HepG2 (cell line): ENCODE measurements around the gene NOC4L. TPM values are rescaled to one million over a fixed set of nuclear protein-coding genes. Genes with fewer than 3 reads are reported as not detected.

Experiments
- ATAC-seq: fragments of 200-7000 bp; cut with Tn5 transposase; 3 replicates; pipeline ENCODE4 v1.9.1; 2020; ENCODE audit warnings: mild to moderate bottlenecking, moderate library complexity
- BruUV-seq: library from RNA; stranded (reverse); fragments of 400-500 nt; replicated peaks from 2 replicates; lab custom pipeline; 2021; lab: Mats Ljungman, UMichigan
- CTCF ChIA-PET: fragments of 300-600 bp; formaldehyde crosslinking; extraction: SDS; loops from one replicate; lab custom pipeline; 2021; ENCODE audit warnings: low total read pairs, inconsistent platforms, low intra/inter-chr PET ratio; lab: Yijun Ruan, JAX
- POLR2A ChIA-PET: fragments of 350-600 bp; sonication (Branson Sonifier 250); formaldehyde crosslinking; loops from one replicate; lab custom pipeline; 2020; ENCODE audit warnings: antibody characterized with exemption, inconsistent platforms; lab: Yijun Ruan, JAX
- DNase-seq: peaks from one replicate; pipeline ENCODE4 v3.0.0-alpha.2; 2015; ENCODE audit warnings: low spot score
- FAIRE-seq: peaks from 3 replicates; lab custom pipeline; 2011; peaks lifted over from hg19 to GRCh38; lab: Jason Lieb, UNC
- H2AFZ ChIP-seq: one replicate; pipeline ENCODE4 v1.6.1; 2011; ENCODE audit warnings: low read length, inconsistent platforms
- H3K27ac ChIP-seq: fragments of 300-600 bp; 3 replicates; pipeline ENCODE4 v1.8.0; 2011; ENCODE audit warnings: mixed run types, mild to moderate bottlenecking, mixed read lengths, low read length, inconsistent platforms; ENCODE audit not compliant: insufficient read depth; ENCODE audit errors: extremely low read length
- H3K27me3 ChIP-seq, 2 experiments: fragments of 200-600 bp in 1 of 2; 2 replicates in 1 of 2; 3 replicates in 1 of 2; pipeline versions ENCODE4 v1.6.0 to v1.8.0; 2011; ENCODE audit warnings: low read length in 2 of 2, mild to moderate bottlenecking in 2 of 2, moderate library complexity in 2 of 2, inconsistent platforms in 1 of 2; ENCODE audit not compliant: insufficient read depth in 2 of 2, control insufficient read depth in 1 of 2
- H3K36me3 ChIP-seq, 2 experiments: fragments of 200-600 bp in 1 of 2; replicated peaks in 1 of 2; 2 replicates in 1 of 2; 3 replicates in 1 of 2; pipeline versions ENCODE4 v1.5.1 to v1.8.0; 2011; ENCODE audit warnings: low read length in 2 of 2, inconsistent platforms in 1 of 2; ENCODE audit not compliant: insufficient read depth in 2 of 2, control insufficient read depth in 1 of 2
- H3K4me1 ChIP-seq: 2 replicates; pipeline ENCODE4 v1.5.1; 2012; ENCODE audit warnings: low read length, inconsistent platforms; ENCODE audit not compliant: insufficient read depth
- H3K4me2 ChIP-seq: 2 replicates; pipeline ENCODE4 v1.6.0; 2011; ENCODE audit warnings: low read depth, low read length, inconsistent platforms
- H3K4me3 ChIP-seq, 3 experiments: fragments of 200-600 bp in 1 of 3; sonication (generic), shearing (Covaris generic) in 1 of 3; replicated peaks in 1 of 3; 2 replicates each; pipeline ENCODE4 v1.5.1; 2011 to 2016; ENCODE audit warnings: low read length in 3 of 3, inconsistent platforms in 2 of 3, low read depth in 2 of 3, mild to moderate bottlenecking in 2 of 3, control low read depth in 1 of 3, mixed read lengths in 1 of 3; ENCODE audit not compliant: insufficient read depth in 1 of 3
- H3K79me2 ChIP-seq: one replicate; pipeline ENCODE4 v1.6.1; 2011; ENCODE audit warnings: low read length, inconsistent platforms; ENCODE audit not compliant: insufficient read depth
- H3K9ac ChIP-seq: 2 replicates; pipeline ENCODE4 v1.6.0; 2011; ENCODE audit warnings: mild to moderate bottlenecking, low read depth, low read length, inconsistent platforms; ENCODE audit not compliant: insufficient read depth
- H3K9me3 ChIP-seq: 2 replicates; pipeline ENCODE4 v1.5.1; 2012; ENCODE audit warnings: mild to moderate bottlenecking, low read length
- H4K20me1 ChIP-seq: 2 replicates; pipeline ENCODE4 v1.6.0; 2011; ENCODE audit warnings: inconsistent platforms, mild to moderate bottlenecking, low read length, moderate library complexity; ENCODE audit not compliant: insufficient read depth
- CEBPB ChIP-seq: IDR thresholded peaks from 2 replicates; pipeline ENCODE4 v1.6.1; 2011; ENCODE audit warnings: low read depth, low read length, improper control_type of control experiment, borderline replicate concordance
- MAZ ChIP-seq, 2 experiments: sonication (generic) in 1 of 2; formaldehyde crosslinking in 1 of 2; IDR thresholded peaks; 2 replicates each; pipeline versions ENCODE4 v1.5.0 to v1.6.1; 2012 to 2020; ENCODE audit warnings: low read depth in 2 of 2, mild to moderate bottlenecking in 2 of 2, borderline replicate concordance in 1 of 2, improper control_type of control experiment in 1 of 2, low read length in 1 of 2, missing genetic modification reagents in 1 of 2, moderate library complexity in 1 of 2
- MED8 ChIP-seq: sonication (generic); formaldehyde crosslinking; IDR thresholded peaks from 2 replicates; pipeline ENCODE4 v1.8.1; 2023; ENCODE audit warnings: mild to moderate bottlenecking, missing genetic modification reagents; ENCODE audit not compliant: insufficient replicate concordance
- MIER3 ChIP-seq: IDR thresholded peaks from 2 replicates; pipeline ENCODE4 v1.6.1; 2016; ENCODE audit warnings: missing compliant biosample characterization, borderline replicate concordance
- MIXL1 ChIP-seq: IDR thresholded peaks from 2 replicates; pipeline ENCODE4 v1.6.1; 2016
- NAIF1 ChIP-seq: sonication (generic); formaldehyde crosslinking; IDR thresholded peaks from 2 replicates; pipeline ENCODE4 v1.5.0; 2020; ENCODE audit warnings: mild to moderate bottlenecking, missing genetic modification reagents, borderline replicate concordance
- NFKBIZ ChIP-seq: IDR thresholded peaks from 2 replicates; pipeline ENCODE4 v1.6.1; 2018; ENCODE audit warnings: missing genetic modification reagents, missing compliant biosample characterization
- PAF1 ChIP-seq: IDR thresholded peaks from 2 replicates; pipeline ENCODE4 v1.6.1; 2016; ENCODE audit warnings: missing genetic modification reagents, missing compliant biosample characterization
- SOX13 ChIP-seq, 3 experiments: fragments of 450-650 bp in 1 of 3; sonication (generic) in 1 of 3; formaldehyde crosslinking in 1 of 3; IDR thresholded peaks in 2 of 3; conservative IDR thresholded peaks in 1 of 3; 2 replicates each; pipeline versions ENCODE4 v1.5.0 to v1.6.1; 2016 to 2020; ENCODE audit warnings: antibody characterized with exemption in 1 of 3, mild to moderate bottlenecking in 1 of 3, missing compliant biosample characterization in 1 of 3, missing genetic modification reagents in 1 of 3, moderate library complexity in 1 of 3
- TBX2 ChIP-seq: sonication (generic); formaldehyde crosslinking; IDR thresholded peaks from 2 replicates; pipeline ENCODE4 v1.5.0; 2020; ENCODE audit warnings: missing genetic modification reagents, mild to moderate bottlenecking, borderline replicate concordance
- ZFP36 ChIP-seq: fragments of 150-350 bp; IDR thresholded peaks from 2 replicates; pipeline ENCODE4 v1.6.1; 2018; ENCODE audit warnings: borderline replicate concordance, low read length, low read depth; ENCODE audit not compliant: partially characterized antibody
- ZNF276 ChIP-seq: sonication (generic); formaldehyde crosslinking; IDR thresholded peaks from 2 replicates; pipeline ENCODE4 v1.4.0; 2020; ENCODE audit warnings: mild to moderate bottlenecking, low read depth, missing genetic modification reagents
- ZNF430 ChIP-seq: sonication (generic); formaldehyde crosslinking; IDR thresholded peaks from 2 replicates; pipeline ENCODE4 v1.9.0; 2021; ENCODE audit warnings: mild to moderate bottlenecking, missing genetic modification reagents
- ZNF441 ChIP-seq: sonication (generic); formaldehyde crosslinking; IDR thresholded peaks from 2 replicates; pipeline ENCODE4 v1.7.0; 2021; ENCODE audit warnings: missing genetic modification reagents, borderline replicate concordance
- ZNF704 ChIP-seq: sonication (generic); formaldehyde crosslinking; IDR thresholded peaks from 2 replicates; pipeline ENCODE4 v1.8.1; 2023; ENCODE audit warnings: mild to moderate bottlenecking, inconsistent platforms, moderate library complexity, missing genetic modification reagents, borderline replicate concordance
- ZSCAN30 ChIP-seq: sonication (generic); formaldehyde crosslinking; IDR thresholded peaks from 2 replicates; pipeline ENCODE4 v1.5.0; 2020; ENCODE audit warnings: mild to moderate bottlenecking, missing genetic modification reagents
- WGBS: methylation state at CpG from one replicate; pipeline ENCODE4 v1.1.6; 2017; ENCODE audit warnings: low lambda C conversion rate; 5-methylcytosine and 5-hydroxymethylcytosine counted together
- in situ Hi-C: cut with HindIII; loops from 2 replicates; pipeline ENCODE4 v1.10.0; 2017; ENCODE audit warnings: low pct_unique_long_range_greater_than_20kb; ENCODE audit not compliant: extremely low pct_ligation_motif_present
- intact Hi-C: fragments of 100-400 bp; cut with micrococcal nuclease; formaldehyde crosslinking; loops from one replicate; pipeline ENCODE4 v1.10.0; 2022; ENCODE audit not compliant: unreplicated experiment
- polyA plus RNA-seq, 8 experiments: library from polyadenylated mRNA; depleted of rRNA in 3 of 8; stranded (reverse) in 7 of 8; unstranded in 1 of 8; fragments of >200 nt; fragmentation: Illumina TruSeq in 4 of 8; extraction: Trizol in 4 of 8; gene quantifications; 2 replicates each; pipeline versions ENCODE4 v1.2.1 to v1.2.3, GENCODE V29; 2011 to 2016; ENCODE audit warnings: low read depth in 4 of 8, missing spikeins in 1 of 8, mixed read lengths in 1 of 8; ENCODE audit not compliant: insufficient read depth in 1 of 8
- total RNA-seq, 5 experiments: library from RNA; depleted of rRNA; stranded (reverse); fragments of >200 nt; fragmentation: Illumina TruSeq; extraction: Trizol; gene quantifications; 2 replicates each; pipeline ENCODE4 v1.2.3, GENCODE V29; 2016; ENCODE audit warnings: low read depth in 1 of 5
- TF ChIP-seq, protein P1 (sequence below): IDR thresholded peaks from 2 replicates; pipeline ENCODE4 v1.6.1; 2018; ENCODE audit warnings: missing genetic modification reagents, mild to moderate bottlenecking, missing compliant biosample characterization

The NOC4L gene
- total and polyA plus RNA-seq, 2 of the 13 experiments (the other 11 are each of a cell fraction or from before 2014, with no cell fraction given): 4.3 to 14.6 TPM

DNA sequence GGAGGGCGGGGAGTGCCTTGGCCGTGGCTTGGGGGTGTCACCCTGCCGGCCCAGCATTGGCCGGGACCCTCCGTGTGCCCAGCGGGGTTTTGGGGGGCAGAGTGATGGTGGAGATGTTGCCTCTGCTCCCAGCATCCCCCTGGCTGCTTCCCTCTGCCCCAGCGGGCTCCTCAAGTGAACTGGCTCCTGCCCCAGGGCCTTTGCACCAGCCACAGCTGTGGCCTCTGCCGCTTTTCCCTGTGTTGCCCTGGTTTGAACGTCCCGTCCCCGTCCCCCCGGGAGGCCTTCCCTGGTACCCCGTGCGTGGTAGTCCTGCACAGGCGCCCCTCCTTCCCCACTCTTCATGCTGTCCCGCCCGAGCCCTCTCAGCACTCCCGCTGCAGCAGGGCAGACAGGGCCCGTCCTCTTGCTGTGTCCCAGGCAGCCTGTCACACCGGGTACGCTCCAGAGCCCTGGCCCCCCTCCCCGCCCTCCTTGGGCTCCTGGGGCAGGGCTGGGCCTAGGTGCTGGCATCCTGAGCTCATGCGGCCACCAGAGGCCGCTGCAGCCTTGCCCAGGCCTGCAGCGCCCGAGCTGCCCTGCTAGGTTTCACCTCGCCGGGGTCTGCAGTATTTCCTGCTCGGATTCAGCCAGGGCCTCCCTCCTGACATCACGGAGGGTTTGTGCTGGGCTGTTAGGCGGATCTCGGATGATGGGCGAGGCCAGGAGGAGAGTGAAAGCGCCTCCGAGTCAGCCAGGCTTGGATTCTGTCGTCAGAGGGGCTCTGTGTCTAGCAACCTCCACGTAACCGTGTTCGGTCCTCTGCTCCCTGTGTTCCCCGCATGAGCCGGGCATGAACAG is 9.5 kb downstream of the NOC4L start:
- H3K4me1 ChIP-seq: peaks cover 14% of the 10 kb centered on the region
- ChIA-PET POLR2A (interaction anchor here (1.0 kb wide), 1 partner anchor 9 kb away, joined by 6 read pairs; no protein-coding TSS in a partner anchor), CTCF (interaction anchor here (0.7 to 3.3 kb wide), 4 partner anchors 9 to 261 kb away, joined by 3 to 31 read pairs (median 8); partner anchors contain the start of genes DDX51 and NOC4L)
- WGBS: 56% methylated on average over 19 of the region's 41 CpGs
- DNase-seq (peak; percentile 63), FAIRE-seq (peak; percentile 56), ATAC-seq (peak; percentile 94)
- intact Hi-C loops (loop anchor here (2.0 kb wide), 2 partner anchors 65 to 261 kb away; no protein-coding TSS in a partner anchor), in situ Hi-C loops (no loop called here)
- BruUV-seq: no TSS peak
- peak overlapping the region; percentile 47 for H3K9ac ChIP-seq
- H2AFZ ChIP-seq: no peak overlapping the region
- H3K4me2 ChIP-seq: peak overlapping the region; percentile 87
- H3K9me3 ChIP-seq: no peaks in the 10 kb centered on the region
- H3K27me3 ChIP-seq: no peaks in the 10 kb centered on the region
- H3K27ac ChIP-seq: no peak overlapping the region
- peak overlapping the region; percentile 39 to 70 (median 48); a peak in 5 of 6 replicates for H3K4me3 ChIP-seq
- no peaks in the 10 kb centered on the region for H3K79me2 ChIP-seq
- peaks cover 0 to 2% of the 10 kb centered on the region in 2 experiments; a peak in 2 of 5 replicates for H3K36me3 ChIP-seq
- peaks cover 3% of the 10 kb centered on the region; the same call in 1 of the 2 replicates for H4K20me1 ChIP-seq
- TF ChIP-seq MIER3 (CRISPR knock-in tag): 0 out of 2 replicates have a peak, but pooled peaks have one; percentile 57
- TF ChIP-seq ZNF704: no peak
- no peak for TF ChIP-seq SOX13 (IDR thresholded peaks at IDR 0.05)
- TF ChIP-seq SOX13 (CRISPR knock-in tag; conservative IDR thresholded peaks at IDR 0.05 in 1 of 2, IDR thresholded peaks at IDR 0.05 in 1 of 2): no peak
- TF ChIP-seq ZFP36: no peak
- TF ChIP-seq ZNF430 (CRISPR knock-in tag): no peak
- TF ChIP-seq MED8 (CRISPR knock-in tag): no peak
- no peak for TF ChIP-seq MAZ (IDR thresholded peaks at IDR 0.05; ENCODE audit: borderline replicate concordance, low read depth, low read length)
- TF ChIP-seq MAZ (CRISPR knock-in tag; IDR thresholded peaks at IDR 0.05; ENCODE audit: low read depth): 0 out of 2 replicates have a peak, but pooled peaks have one; percentile 27
- no peak for TF ChIP-seq NFKBIZ (CRISPR knock-in tag)
- TF ChIP-seq, protein P1, sequence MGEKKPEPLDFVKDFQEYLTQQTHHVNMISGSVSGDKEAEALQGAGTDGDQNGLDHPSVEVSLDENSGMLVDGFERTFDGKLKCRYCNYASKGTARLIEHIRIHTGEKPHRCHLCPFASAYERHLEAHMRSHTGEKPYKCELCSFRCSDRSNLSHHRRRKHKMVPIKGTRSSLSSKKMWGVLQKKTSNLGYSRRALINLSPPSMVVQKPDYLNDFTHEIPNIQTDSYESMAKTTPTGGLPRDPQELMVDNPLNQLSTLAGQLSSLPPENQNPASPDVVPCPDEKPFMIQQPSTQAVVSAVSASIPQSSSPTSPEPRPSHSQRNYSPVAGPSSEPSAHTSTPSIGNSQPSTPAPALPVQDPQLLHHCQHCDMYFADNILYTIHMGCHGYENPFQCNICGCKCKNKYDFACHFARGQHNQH: 0 out of 2 replicates have a peak, but pooled peaks have one; percentile 20
- no peak for TF ChIP-seq NAIF1 (CRISPR knock-in tag)
- no peak for TF ChIP-seq PAF1 (CRISPR knock-in tag)
- no peak for TF ChIP-seq ZNF276 (CRISPR knock-in tag)
- TF ChIP-seq MIXL1: no peak
- TF ChIP-seq ZSCAN30 (CRISPR knock-in tag): no peak
- no peak for TF ChIP-seq CEBPB
- TF ChIP-seq ZNF441 (CRISPR knock-in tag): no peak
- no peak for TF ChIP-seq TBX2 (CRISPR knock-in tag)
